GM21723 (cell line): ENCODE results near the gene FNDC3B.
"Not testable (repeated sequence)": the region's sequence is repeated elsewhere in the genome, so short reads cannot be mapped to it uniquely, and the experiment has no call there.

ENCODE experiments used
- ATAC-seq: cut with Tn5 transposase; IDR thresholded peaks from one replicate; pipeline ENCODE4 v1.9.1; 2021; ENCODE audit warnings: mild to moderate bottlenecking, moderate library complexity; ENCODE audit not compliant: unreplicated experiment

Gene FNDC3B

GRCh38 chr3:172351895-172352466, 312.6 kb downstream of the FNDC3B start:
- no peak for ATAC-seq

- no peak for ATAC-seq
These were observed 313.4 kb downstream of the FNDC3B start for GRCh38 chr3:172352786-172353185.

GRCh38 chr3:172354931-172355499, 315.6 kb downstream of the FNDC3B start:
- ATAC-seq = no peak

- no peak for ATAC-seq
These were observed 316.5 kb downstream of the FNDC3B start for GRCh38 chr3:172355836-172356235.

GRCh38 chr3:172356427-172356826, 317.0 kb downstream of the FNDC3B start:
- ATAC-seq = no peak

GRCh38 chr3:172357850-172358754, 318.7 kb downstream of the FNDC3B start:
- ATAC-seq = no peak

- ATAC-seq = no peak
These were observed 319.9 kb downstream of the FNDC3B start for GRCh38 chr3:172359231-172359630.

GRCh38 chr3:172359996-172360395, 320.6 kb downstream of the FNDC3B start:
- ATAC-seq = no peak

- ATAC-seq = no peak
These were observed 323.2 kb downstream of the FNDC3B start for GRCh38 chr3:172362583-172362982.

- no peak for ATAC-seq
These were observed 325.1 kb downstream of the FNDC3B start for GRCh38 chr3:172364374-172365027.

- no peak for ATAC-seq
These were observed 325.7 kb downstream of the FNDC3B start for GRCh38 chr3:172365028-172365567.

- no peak for ATAC-seq
These were observed 328.1 kb downstream of the FNDC3B start for GRCh38 chr3:172367205-172368105.

- not testable (repeated sequence) for ATAC-seq
These were observed 329.2 kb downstream of the FNDC3B start for GRCh38 chr3:172368556-172368955.

GRCh38 chr3:172369590-172370259, 330.3 kb downstream of the FNDC3B start:
- no peak for ATAC-seq

- no peak for ATAC-seq
These were observed 331.0 kb downstream of the FNDC3B start for GRCh38 chr3:172370419-172370818.

GRCh38 chr3:172371544-172371943, 332.2 kb downstream of the FNDC3B start:
- ATAC-seq = no peak

GRCh38 chr3:172372895-172373294, 333.5 kb downstream of the FNDC3B start:
- no peak for ATAC-seq

GRCh38 chr3:172373912-172374311, 334.5 kb downstream of the FNDC3B start:
- ATAC-seq = no peak

- ATAC-seq = no peak
These were observed 335.9 kb downstream of the FNDC3B start for GRCh38 chr3:172375206-172375850.
